DMS114 treated with DMSO at 0.1 percent for 48 hours (cell line): Measurements from ENCODE around the gene SSTR3.

Experiments
- DNase-seq: peaks from one replicate; lab custom pipeline; 2025; ENCODE audit not compliant: unreplicated experiment; lab: John Stamatoyannopoulos, UW

SSTR3 gene

GRCh38 chr22:37197451-37198257 is 14.6 kb downstream of the SSTR3 start:
- no peak for DNase-seq

- DNase-seq = no peak
These were observed 15.5 kb downstream of the SSTR3 start for GRCh38 chr22:37196539-37197450.

DNA sequence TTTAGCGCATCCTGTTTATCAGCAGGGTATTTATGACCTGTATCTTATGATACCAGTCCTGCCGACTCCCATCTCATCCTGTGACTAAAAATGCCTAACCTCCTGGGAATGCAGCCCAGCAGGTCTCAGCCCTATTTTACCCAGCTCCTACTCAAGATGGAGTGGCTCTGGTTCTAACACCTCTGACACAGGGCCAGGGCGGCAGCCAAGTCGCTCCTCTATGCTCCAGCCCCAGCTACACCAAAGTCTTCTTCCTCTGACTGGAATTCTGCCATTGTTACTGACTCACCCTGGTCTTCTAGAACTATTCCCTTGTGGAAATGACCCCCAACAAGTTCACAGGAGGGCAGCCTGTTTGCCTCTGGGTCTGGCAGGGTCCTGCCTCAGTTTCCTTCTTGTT is 16.4 kb downstream of the SSTR3 start:
- no peak for DNase-seq

DNA sequence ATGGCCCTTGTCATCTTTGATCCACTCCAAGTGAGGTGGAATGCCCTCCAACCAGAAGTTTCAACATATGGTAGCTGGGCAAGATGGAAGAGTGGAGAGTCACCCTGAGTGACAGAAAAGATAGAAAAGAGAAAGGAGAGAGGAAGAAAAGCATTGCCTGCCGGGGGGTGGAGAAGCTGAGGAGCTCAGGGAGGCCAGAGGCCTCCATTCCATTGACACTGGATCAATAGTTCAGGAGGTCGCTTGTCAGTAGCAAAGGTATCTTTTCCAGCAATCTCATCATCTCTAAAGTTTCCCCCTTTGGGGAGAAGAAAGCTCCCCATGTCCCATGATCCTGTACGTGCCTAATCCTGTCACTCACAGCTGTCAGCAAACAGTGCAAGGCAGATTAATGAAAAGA is 17.5 kb downstream of the SSTR3 start:
- DNase-seq = no peak

DNA sequence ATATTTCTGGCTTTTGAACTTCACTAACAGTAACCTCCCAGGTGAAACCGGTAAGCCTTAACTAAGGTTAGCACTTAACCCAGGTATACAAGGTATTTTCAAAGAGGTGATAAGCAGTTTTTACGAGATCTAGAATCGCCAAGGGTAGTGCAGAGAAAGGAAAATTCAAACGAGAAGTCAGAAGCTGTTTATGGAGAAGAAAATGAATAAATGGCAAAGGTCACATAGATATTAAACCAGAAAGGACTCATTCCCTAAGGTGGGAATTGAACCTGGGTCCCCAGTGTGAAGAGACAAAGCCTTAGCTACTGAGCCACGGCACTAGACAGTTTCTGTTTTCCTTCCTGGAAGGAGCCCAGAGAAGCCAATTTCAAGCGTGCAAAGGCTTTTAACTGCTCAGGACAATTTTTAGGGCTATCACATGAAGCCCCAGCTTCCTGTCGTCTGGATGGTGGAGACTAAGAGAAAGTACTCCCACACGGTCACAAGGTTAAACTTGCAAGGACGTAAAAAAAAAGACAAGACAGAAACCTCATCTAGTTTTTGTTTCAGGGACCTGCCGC is 18.6 kb downstream of the SSTR3 start:
- no peak for DNase-seq

- DNase-seq = no peak
These were observed 19.5 kb downstream of the SSTR3 start for GRCh38 chr22:37192741-37193140.

- DNase-seq = no peak
These were observed 20.1 kb downstream of the SSTR3 start for GRCh38 chr22:37192204-37192603.

DNA sequence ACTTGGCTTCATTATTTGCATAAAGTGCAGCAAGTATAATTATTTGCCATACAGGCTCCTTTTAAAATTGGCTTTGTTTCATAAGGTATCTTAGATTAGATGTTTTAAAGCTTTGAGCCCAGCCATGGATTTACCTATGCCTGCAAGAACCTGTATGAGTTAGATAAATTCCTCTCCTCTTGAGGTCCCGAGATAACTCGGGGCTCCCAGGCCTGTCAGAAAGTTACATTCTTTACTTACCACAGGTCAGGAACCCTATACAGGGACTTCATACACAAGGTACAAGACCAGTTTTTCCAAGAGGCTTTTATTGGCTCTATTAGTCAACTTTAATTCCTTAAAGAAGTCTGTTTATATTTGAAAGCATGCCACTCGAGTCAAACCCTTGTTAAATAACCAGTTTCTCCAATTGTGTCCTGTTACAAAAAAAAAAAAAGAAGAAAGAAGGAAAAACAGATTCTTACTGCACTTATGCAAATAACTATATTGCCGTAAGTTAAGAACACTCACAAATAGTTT is 22.0 kb downstream of the SSTR3 start:
- DNase-seq = no peak

DNA sequence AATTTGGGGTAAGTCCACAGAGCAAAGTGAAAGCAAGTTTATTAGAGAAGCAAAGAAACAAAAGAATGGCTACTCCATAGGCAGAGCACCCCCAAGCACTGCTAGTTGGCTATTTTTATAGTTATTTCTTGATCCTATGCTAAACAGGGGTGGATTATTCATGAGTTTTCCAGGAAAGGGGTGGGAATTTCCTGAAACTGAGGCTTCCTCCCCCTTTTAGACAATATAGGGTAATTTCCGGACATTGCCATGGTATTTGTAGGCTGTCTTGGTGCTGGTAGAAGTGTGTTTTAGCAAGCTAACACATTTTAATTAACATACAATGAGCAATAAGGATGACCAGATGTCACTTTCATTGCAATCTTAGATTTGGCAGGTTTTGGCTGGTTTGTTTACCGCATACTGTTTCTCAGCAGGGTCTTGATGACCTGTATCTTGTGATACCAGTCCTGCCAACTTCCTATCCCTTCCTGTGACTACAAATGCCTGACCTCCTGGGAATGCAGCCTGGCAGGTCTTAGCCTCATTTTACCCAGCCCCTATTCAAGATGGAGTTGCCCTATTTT is 23.3 kb downstream of the SSTR3 start:
- no peak for DNase-seq

DNA sequence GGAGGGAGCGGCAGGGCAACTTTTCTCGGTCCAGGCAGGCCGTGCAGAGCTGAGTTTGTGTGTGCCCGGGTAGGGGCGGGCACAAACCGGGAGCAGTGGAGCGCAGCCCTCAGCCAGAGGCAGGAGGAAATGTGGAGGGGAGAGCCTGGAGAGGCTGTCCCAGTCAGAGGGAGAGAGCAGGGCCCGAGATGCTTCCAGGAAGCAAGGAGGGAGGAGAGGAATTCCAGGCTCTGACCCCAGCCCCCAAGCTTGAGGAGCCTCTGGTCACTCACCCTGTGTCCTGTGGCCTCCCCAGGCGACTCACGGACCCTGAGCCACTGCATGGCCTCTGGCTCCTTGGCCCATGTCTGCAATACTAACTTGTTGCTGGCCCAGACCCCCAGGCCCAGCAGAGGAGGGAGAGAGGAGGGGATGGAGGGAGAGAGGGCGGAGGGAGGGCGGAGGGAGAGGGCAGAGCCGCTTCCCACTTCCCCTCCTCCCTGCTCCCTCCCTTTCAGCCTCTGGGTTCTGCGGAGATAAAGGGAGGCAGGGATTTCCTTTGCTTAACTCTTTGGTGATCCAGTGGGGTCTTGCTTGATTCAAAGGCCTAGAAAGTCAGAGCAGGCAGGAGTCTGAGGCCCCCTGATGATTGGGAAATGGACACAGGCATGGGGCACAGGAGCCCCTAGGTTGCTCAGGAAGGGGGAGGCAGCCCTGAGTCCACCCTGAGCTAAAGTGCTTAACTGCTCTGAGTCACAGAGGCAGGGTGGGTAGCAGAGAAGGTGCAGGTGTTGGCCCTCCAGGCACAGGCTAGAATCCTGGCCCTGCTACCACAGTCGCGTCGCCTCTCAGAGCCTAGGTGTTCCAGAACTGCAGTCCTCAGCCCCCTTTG is 24.2 kb downstream of the SSTR3 start, which contains the start of gene C1QTNF6:
TSS of gene C1QTNF6 (minus strand) at position 357 of the 871 bp plus-strand sequence. CDS start at position 323, 34 bp downstream.
- no peak for DNase-seq

GRCh38 chr22:37187552-37187890 is 24.8 kb downstream of the SSTR3 start:
- no peak for DNase-seq

GRCh38 chr22:37186997-37187522 is 25.2 kb downstream of the SSTR3 start:
- no peak for DNase-seq

GRCh38 chr22:37186228-37186996 is 25.9 kb downstream of the SSTR3 start:
- DNase-seq = peak; percentile 25

DNA sequence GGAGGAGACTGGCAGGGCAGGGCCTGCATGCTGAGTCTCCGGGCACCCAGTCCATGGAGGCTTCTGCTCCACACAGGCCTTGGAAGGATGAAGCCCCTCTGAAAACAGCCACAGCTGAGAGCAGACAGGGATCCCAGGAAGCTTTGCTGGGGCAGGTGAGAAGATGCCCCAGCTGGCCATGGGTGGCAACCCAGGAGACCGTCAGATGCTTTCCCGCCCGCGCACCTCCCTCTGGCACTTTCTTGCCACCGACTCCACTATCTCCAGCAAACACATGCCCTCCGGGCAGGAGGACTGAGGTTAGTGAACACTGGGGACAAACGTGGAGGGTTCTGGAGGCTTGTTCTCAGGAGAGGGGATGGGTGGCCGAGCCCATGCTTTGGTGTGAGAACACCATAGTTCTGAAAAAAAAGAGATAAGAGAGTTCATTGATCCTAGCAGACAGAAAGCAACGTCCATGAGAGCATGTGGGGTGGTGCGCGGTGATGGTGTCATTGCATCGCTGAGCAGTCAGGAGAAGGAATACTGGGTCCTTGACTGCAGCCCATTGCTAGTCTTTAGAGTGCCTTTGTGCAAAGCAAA is 26.5 kb downstream of the SSTR3 start:
- DNase-seq = no peak

- no peak for DNase-seq
These were observed 27.3 kb downstream of the SSTR3 start for GRCh38 chr22:37184816-37185541.

DNA sequence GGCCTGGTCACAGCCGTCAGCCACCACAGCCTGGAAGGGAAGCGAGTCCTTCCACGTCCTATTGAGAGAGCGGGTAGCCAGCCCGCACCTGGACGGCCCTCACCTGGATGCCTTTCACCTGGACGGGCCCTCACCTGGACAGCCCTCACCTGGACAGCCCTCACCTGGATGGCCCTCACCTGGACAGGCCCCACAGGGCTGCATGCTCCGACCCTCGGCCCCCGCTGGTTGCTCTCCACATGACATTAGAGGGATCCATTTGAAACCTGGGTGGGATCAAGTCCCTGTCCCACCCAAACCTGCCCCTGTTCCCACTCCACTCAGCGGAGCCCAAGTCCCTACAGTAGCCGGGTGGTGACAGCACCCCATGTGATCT is 27.9 kb downstream of the SSTR3 start:
- no peak for DNase-seq

GRCh38 chr22:37183432-37184379 is 28.6 kb downstream of the SSTR3 start:
- DNase-seq = no peak
